GM21619 (cell line): ENCODE measurements around the gene RHBDF2.

Experiments used
- ATAC-seq: cut with Tn5 transposase; IDR thresholded peaks from one replicate; pipeline ENCODE4 v1.9.1; 2021; ENCODE audit not compliant: unreplicated experiment

RHBDF2 gene

DNA sequence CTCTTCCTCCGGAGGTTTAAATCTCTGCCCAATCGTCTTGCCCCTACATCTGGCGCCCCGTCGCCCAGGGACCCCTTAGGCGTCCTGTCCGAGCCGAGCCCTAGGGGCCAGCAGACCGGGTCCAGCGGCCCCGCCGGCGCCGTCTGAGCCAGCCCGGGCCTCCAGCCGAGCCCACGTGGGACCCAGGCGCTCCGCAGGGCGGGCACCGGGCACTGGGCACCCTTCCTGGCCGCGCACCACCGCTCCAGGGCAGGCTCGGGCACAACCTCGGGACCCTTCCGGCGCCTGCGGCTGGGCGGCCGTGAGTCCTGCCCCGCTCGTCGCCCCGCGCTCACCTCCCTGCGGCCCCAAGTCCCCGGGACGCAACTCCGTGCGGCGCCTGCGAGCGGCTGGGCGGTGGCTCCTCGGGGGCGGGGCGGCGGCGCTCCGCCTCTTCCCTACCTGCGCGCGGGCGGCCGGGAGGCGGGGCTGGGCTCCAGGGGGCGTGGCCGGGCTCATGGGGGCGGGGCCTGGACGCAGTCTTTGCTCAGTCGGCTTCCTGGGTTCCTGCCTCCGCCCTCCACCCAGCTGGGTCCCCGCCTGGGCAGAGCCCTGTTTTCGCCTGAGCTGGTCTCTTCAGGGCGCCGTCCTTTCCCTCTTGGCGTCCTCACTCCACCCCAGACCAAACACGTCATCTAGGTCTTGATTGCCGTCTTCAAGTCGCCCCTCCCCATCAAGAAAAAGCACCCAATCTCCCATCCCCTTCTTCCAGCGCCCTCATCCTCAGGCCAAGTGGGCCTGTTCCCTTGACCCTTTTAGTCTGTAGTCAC, at the start of gene RHBDF2:
RHBDF2 (minus strand) TSS at position 406 of the 809 bp plus-strand sequence. CDS start 19,899 bp downstream, outside the sequence.
- ATAC-seq, result peak; percentile 52

GRCh38 chr17:76549539-76549938, 48.3 kb upstream of the RHBDF2 start:
- ATAC-seq, result no peak

DNA sequence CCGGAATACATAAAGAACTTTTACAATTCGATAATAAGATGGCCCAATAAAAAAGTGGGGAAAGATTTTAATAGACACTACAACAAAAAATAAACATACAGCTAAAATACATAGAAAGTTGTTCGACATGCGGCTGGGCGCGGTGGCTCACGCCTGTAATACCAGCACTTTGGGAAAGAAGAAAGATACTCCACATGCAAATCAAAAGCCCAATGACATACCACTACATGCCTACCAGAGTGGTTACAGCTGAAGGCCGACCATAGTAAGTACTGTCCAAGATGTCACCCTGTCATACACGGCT, 47.9 kb upstream of the RHBDF2 start:
- ATAC-seq, result no peak

GRCh38 chr17:76548378-76549214, 47.4 kb upstream of the RHBDF2 start:
- ATAC-seq, result no peak

DNA sequence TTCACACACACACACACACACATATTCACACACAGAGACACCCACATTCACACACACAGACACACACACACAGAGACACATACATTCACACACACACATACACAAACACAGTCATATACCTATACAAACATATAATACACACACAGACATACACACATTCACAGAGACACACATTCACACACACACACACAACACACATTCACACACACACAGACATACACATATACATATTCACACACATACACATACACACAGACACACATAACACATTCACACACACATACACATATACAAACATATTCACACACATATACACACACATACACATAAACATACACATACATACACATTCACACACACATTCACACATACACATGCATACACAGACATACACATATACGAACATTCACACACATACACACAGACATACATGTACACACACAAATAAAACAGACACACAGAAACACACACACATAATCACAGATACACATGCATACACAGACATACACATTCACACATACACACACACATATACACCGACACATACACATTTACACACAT, 46.5 kb upstream of the RHBDF2 start:
- no peak for ATAC-seq

DNA sequence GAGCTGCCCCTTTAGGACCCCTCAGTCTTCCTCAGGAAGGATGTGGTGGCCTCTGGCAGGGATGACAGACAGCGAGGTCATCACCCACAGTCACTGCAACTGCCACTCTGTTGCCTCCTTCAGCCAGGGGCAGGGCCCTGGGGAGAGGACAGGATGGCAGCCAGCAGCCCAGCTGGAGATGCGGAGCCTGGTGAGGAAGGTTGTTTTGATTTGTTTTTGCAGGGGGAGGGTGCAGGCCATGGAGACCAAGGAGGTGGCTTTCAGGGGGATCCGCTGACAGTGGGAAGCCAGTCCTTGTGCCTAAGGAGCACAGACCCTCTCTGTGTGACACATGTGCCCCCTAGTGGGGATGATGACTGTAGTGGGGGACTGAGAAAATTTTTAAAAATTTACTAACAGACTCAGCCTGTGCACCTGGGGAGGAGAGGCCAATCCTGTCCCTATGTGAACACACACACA, 46.0 kb upstream of the RHBDF2 start:
- ATAC-seq, result no peak

- ATAC-seq, result no peak
Measured at GRCh38 chr17:76546556-76547182, 45.4 kb upstream of the RHBDF2 start.

- no peak for ATAC-seq
Measured at GRCh38 chr17:76545918-76546555, 44.8 kb upstream of the RHBDF2 start.

DNA sequence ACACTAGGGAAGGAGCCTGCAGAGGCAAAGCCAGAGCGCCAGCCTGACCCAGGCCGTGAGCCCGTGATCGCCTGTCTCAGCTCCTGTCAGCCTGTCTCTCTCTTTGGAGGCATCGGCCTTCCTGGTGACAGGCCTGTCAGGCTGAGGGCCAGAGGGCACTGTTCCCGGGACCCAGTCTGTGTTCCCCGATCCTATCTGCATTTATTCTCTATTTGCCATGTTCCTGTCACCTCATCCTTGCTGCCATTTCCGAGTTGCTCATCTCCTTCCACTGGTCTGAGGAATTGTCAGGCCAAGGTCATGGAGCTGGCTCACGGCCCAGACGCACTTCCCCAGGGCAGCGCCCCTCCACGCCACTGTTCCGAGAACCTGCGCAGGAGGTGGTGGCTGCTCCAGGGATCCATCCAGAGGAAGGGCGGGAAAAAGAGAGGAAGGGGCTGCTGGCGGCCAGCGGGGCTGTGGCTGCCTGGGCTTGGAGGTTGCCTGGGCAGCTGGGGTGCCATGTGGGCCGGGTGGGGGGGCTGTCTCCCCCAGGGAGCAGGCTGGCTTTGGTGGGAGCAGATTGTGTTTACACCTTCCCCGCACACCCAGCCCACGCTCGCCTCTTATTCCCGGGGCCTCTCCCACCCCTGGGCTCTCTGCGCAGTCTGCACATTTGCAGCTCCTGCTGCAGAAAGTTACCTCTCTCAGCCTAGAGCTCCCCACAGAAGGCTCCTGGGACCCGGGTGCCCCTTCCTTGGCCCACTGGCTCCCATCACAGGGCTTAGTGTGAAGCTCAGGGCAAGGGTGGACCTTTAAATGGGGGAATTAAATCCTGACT, 43.5 kb upstream of the RHBDF2 start:
- no peak for ATAC-seq

GRCh38 chr17:76543826-76544545, 42.8 kb upstream of the RHBDF2 start:
- ATAC-seq, result no peak

- no peak for ATAC-seq
Measured at GRCh38 chr17:76543482-76543825, 42.2 kb upstream of the RHBDF2 start.

GRCh38 chr17:76542984-76543383, 41.8 kb upstream of the RHBDF2 start:
- ATAC-seq, result no peak

DNA sequence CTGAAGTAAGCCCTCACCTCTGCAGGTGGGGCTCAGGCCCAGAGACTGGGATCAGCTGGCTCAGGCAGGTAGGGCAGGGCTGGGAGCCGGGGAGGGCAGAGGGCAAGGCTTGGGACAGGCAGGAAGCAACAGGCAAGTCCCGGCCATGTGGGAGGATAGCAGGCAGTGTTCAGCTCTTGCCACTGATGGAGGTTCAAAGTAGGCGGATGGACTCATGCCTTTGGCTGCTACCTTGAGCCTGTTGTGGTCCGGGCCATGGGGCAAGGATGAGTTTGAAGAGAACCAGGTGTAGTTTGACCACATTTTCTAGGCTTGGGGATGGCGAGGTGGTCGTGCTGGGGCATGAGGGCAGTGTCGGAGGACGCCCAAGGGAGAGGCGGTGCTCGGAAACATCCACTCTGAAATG, 41.3 kb upstream of the RHBDF2 start:
- no peak for ATAC-seq

DNA sequence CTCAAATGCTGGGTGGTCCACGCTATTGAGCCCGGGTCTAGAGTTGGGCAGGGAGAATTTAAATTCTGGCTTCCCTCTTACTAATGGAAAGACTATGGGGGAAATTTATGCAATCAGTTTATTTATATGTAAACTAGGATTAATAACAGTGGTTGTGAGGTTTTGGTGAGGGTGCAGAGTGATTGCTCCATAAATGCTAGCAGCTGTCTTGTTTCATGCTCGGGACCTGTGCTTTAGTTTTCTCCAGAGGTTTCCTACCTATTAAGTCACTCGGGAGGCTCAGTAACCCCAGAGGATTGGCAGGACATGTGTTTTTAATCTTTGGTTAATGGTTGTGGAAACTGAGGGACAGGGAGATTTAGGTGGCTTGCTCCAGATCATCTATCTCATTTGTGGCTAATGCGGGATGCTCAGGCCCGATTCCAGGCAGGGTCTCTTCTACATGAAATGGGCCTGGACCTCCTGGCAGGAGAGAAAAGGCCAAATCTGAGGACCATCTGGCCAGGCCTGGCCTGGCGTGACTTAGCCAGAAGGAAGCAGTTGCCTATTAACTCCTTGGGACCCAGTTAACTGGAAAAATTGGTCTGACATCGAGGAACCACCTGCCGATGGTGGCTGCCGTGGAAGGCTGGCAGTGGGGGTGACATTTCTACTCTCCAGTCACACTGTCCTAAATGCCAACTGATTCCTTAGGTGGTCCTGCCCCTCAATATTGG, 40.7 kb upstream of the RHBDF2 start:
- no peak for ATAC-seq

GRCh38 chr17:76540381-76541300, 39.4 kb upstream of the RHBDF2 start:
- no peak for ATAC-seq

DNA sequence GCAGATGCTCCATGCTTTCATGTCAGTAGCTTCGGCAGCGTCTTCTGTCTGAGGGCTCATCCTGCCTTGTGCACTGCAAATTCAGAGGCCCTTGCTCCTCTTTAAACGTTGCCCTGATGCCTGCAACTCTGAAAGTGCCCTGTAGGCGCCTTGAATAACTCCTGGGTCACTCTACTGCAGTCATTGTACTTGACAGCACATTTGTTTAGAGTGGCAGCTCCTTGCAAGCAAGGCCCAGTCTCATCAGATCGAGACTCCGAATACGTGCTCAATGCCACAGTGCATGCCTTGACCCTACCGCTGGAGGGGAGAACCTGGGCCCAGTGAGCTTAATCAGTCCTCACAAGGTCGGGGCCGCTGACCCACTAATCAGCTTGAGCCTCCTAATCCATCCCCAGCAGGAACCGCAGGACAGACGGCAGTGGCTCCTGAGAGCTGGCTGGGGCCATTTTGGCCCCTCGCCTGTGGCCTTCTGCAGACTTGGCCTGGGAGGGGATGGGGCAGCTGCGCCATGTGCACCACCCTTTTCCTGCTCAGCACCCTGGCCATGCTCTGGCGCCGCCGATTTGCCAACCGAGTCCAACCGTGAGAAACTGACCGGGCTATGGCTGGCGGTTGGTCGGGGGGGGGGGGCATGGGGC, 38.5 kb upstream of the RHBDF2 start, which contains the start of gene PRCD:
PRCD (plus strand) TSS at position 414 of the 641 bp plus-strand sequence; CDS start at position 512, 98 bp downstream.
- ATAC-seq, result no peak

DNA sequence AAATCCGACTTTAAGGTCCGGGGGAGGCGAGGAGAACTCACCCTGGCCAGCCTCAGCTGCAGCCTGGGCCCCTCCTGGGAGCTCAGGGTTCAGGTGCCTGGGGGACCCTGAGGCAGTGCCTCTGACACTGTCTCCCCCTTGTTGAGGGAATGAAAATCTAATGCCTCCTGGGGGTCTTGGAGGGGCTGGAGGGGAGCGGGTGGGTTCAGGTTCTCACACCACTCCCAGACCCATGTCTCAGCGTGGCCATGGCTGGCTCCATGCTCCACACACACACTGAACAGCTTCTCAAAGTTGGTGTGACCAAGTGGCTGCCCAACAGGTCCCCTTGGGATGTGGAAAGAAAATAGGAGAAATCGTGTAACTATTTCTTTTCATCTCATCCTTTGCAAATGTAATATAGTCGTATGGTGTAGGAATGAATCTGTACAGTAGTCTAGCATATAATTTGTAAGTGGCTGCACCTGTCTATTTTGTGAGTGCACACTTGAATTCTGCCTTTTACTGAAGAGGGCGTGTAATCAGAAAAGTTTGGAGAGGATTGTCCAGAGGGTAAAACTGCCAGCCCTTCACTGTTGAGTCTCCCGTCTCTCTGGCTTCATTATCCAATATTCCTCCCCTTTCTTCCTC, 37.8 kb upstream of the RHBDF2 start:
- ATAC-seq, result no peak
